ENCODE data around the gene EHD3. TPM values are rescaled to one million over a fixed set of nuclear protein-coding genes. Genes with fewer than 3 reads are reported as not detected.
A peak's percentile ranks its signal among the peaks of the same experiment; 100 is the strongest.

EHD3 gene
- total and polyA plus RNA-seq, 10 of the 15 experiments (the other 5 are each of a cell fraction or from before 2014, with no cell fraction given) = 1.1 to 10.9 (median 8.2) TPM

- FAIRE-seq (no peak), ATAC-seq (no peak), DNase-seq (ENCODE audit: low read depth, low spot score) (no peak)
- Histone ChIP-seq H3K4me2 (ENCODE audit: control insufficient read depth, insufficient read depth) (no peak overlapping the region), H3K4me1 (ENCODE audit: control insufficient read depth, insufficient read depth, low read length) (peaks cover 77% of the 10 kb centered on the region), H2AFZ (ENCODE audit: control insufficient read depth, low read depth, low read length) (no peak overlapping the region), H3K27me3 (replicated peaks in 1 of 2; ENCODE audit: control insufficient read depth in 2 of 2, insufficient read depth in 2 of 2, low read length in 1 of 2) (no peaks in the 10 kb centered on the region), H3K4me3 (no peak overlapping the region), H4K20me1 (ENCODE audit: control insufficient read depth, insufficient read depth) (no peaks in the 10 kb centered on the region; the same call in 1 of the 2 replicates), H3K79me2 (ENCODE audit: control insufficient read depth, insufficient read depth, low read length) (no peaks in the 10 kb centered on the region), H3K36me3 (ENCODE audit: control insufficient read depth in 2 of 2, insufficient read depth in 2 of 2, low read length in 1 of 2) (no peaks in the 10 kb centered on the region; a peak in 2 of 4 replicates), H3K9ac (ENCODE audit: control insufficient read depth, insufficient read depth, low read length) (no peak overlapping the region), H3K9me3 (replicated peaks; ENCODE audit: control insufficient read depth, insufficient read depth, low read length) (no peaks in the 10 kb centered on the region; the same call in 2 of the 3 replicates), H3K27ac (ENCODE audit: control insufficient read depth, insufficient read depth) (0 out of 2 replicates have a peak overlapping the region, but pooled peaks have one; percentile 13)
- SMC1A ChIA-PET (ENCODE audit: uncharacterized antibody, unreplicated experiment) = interaction anchor here (1.1 to 4.3 kb wide), 12 partner anchors 11 to 541 kb away, joined by 3 to 30 read pairs (median 6); partner anchors contain the start of genes CAPN14, EHD3 and GALNT14
- WGBS (ENCODE audit: insufficient coverage, insufficient replicate concordance, low lambda C conversion rate, missing lambda C conversion rate) = 86% methylated on average over 19 of the region's 19 CpGs
- RAD21 ChIA-PET (ENCODE audit: unreplicated experiment) = interaction anchor here (1.1 to 5.7 kb wide), 8 partner anchors 13 to 116 kb away, joined by 3 to 35 read pairs (median 12); partner anchors contain the start of genes CAPN14, EHD3 and GALNT14
- CTCF ChIA-PET = interaction anchor here (0.8 to 9.5 kb wide), 16 partner anchors 9 to 543 kb away, joined by 3 to 68 read pairs (median 4); partner anchors contain the start of gene EHD3
- TF ChIP-seq CHD1 (IDR thresholded peaks at IDR 0.05; ENCODE audit: low read depth, low read length) = no peak
- TF ChIP-seq CHD2 (IDR thresholded peaks at IDR 0.05; ENCODE audit: borderline replicate concordance, low read depth, low read length) = no peak
- no peak for TF ChIP-seq RELA (IDR thresholded peaks at IDR 0.05; ENCODE audit: borderline replicate concordance, partially characterized antibody)
- no peak for TF ChIP-seq CEBPZ (IDR thresholded peaks at IDR 0.05; ENCODE audit: low read depth, low read length)
- no peak for TF ChIP-seq RAD21 (IDR thresholded peaks at IDR 0.05; ENCODE audit: insufficient read depth, low read depth, low read length)
- no peak for TF ChIP-seq MTA2 (IDR thresholded peaks at IDR 0.05; ENCODE audit: low read depth)
- no peak for TF ChIP-seq YY1 (IDR thresholded peaks at IDR 0.05; ENCODE audit: low read depth, low read length)
- no peak for TF ChIP-seq SMAD5 (IDR thresholded peaks at IDR 0.05; ENCODE audit: low read depth)
- TF ChIP-seq NKRF (conservative IDR thresholded peaks at IDR 0.05) = no peak
- TF ChIP-seq STAT1 (conservative IDR thresholded peaks at IDR 0.05) = no peak
- no peak for TF ChIP-seq ZNF207 (IDR thresholded peaks at IDR 0.05; ENCODE audit: borderline replicate concordance)
- no peak for TF ChIP-seq MYC (IDR thresholded peaks at IDR 0.05; ENCODE audit: insufficient read depth, insufficient read length, insufficient replicate concordance, low read length, severe bottlenecking)
- intact Hi-C loops (cut with micrococcal nuclease; ENCODE audit: unreplicated experiment) = loop anchor here (5.0 kb wide), 2 partner anchors 78 to 82 kb away; no protein-coding TSS in a partner anchor
- in situ Hi-C loops (cut with MboI) = no loop called here
- no TSS peak for BruUV-seq (replicated peaks)
- POLR2A ChIA-PET = interaction anchor here (0.5 to 1.8 kb wide), 4 partner anchors 8 to 1108 kb away, joined by 3 to 6 read pairs (median 3); partner anchors contain the start of gene YPEL5
Measured at GRCh38 chr2:31254237-31255203, 20.6 kb downstream of the EHD3 start.
